ENCODE measurements around the gene CRB1.

- TF ChIP-seq, protein P1, sequence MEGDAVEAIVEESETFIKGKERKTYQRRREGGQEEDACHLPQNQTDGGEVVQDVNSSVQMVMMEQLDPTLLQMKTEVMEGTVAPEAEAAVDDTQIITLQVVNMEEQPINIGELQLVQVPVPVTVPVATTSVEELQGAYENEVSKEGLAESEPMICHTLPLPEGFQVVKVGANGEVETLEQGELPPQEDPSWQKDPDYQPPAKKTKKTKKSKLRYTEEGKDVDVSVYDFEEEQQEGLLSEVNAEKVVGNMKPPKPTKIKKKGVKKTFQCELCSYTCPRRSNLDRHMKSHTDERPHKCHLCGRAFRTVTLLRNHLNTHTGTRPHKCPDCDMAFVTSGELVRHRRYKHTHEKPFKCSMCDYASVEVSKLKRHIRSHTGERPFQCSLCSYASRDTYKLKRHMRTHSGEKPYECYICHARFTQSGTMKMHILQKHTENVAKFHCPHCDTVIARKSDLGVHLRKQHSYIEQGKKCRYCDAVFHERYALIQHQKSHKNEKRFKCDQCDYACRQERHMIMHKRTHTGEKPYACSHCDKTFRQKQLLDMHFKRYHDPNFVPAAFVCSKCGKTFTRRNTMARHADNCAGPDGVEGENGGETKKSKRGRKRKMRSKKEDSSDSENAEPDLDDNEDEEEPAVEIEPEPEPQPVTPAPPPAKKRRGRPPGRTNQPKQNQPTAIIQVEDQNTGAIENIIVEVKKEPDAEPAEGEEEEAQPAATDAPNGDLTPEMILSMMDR (IDR thresholded peaks at IDR 0.05), result no peak
- TF ChIP-seq EZH2 (IDR thresholded peaks at IDR 0.05), result no peak
- TF ChIP-seq EZH2phosphoT487 (IDR thresholded peaks at IDR 0.05), result no peak
These were observed 65.0 kb downstream of the CRB1 start for GRCh38 chr1:197333041-197333440.

Data from neural progenitor cell (in vitro differentiated cells).